Germinal center (tissue), 1 donor: ENCODE data around the gene C14orf39.

Experiments
- DNase-seq: peaks from one replicate; pipeline ENCODE4 v3.0.0; 2012; ENCODE audit warnings: mixed read lengths, low spot score

C14orf39 gene, protein sequence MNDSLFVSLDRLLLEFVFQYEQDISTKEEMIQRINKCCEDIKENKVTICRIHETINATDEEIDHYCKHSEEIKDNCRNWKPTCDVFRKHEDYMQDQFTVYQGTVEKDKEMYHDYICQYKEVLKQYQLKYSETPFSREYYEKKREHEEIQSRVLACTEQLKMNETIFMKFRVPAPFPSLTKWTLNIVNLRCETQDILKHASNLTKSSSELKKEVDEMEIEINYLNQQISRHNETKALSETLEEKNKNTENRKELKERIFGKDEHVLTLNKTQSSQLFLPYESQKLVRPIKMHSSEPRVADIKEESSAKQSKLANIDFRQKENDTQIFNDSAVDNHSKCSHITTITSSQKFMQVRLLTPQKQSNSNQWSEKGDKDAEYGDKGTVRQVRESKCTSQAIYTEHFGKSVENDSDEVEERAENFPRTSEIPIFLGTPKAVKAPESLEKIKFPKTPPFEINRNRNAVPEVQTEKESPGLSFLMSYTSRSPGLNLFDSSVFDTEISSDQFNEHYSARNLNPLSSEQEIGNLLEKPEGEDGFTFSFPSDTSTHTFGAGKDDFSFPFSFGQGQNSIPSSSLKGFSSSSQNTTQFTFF

DNA sequence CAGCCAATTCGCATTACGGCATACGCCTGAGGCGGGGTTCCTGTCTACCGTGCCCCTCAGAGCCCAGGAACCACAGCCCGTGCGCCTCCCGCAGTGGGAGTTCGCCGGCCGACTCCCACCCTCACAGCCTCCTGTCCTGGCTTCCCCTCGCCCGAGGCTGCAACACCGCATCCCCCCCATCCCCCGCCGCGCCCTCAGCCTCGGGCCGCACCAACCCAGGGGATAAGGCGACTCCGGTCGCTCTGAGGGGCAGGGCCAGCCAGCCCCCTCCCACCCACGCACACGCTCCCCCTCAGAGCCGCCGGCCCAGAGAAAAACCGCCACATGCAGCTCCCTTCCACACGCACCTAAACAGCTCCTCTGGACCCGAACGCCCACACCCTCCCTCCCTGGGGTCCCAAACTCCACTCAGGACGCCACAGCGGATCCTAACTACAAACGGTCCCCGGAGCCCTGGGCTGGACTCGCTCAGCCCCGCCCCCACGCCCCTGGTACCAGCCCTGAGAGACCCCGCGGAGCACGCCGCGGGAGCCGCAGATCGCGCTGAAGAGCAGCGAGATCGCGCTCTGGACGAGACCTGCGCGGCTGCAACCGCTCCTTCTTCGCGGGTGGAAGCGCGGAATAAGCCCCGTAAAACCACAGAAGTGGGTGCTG lies at the start of gene C14orf39:
Gene C14orf39, minus strand, starts transcription at position 466 of the 654 bp plus-strand sequence. CDS start 985 bp downstream, outside the sequence.
- peak; percentile 6 for DNase-seq

DNA sequence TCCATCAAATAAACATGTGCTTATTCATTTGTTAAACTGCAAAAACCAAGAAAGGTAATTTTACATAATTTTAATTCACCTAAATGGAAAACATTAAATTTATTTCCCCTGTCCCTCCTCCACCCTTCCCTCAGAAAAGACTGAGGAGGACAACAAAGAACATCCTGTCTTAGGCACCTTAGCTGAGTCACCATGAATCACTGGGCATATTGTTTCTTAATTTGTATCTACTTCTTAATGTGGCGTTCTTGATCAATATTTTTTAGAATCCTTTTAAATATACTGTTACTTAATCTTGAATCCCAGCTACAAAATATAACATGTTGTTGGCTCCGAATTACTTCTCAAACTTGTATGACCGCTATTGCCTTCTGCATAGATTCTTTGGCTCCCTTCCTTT lies 46.6 kb upstream of the C14orf39 start:
- DNase-seq, result no peak

DNA sequence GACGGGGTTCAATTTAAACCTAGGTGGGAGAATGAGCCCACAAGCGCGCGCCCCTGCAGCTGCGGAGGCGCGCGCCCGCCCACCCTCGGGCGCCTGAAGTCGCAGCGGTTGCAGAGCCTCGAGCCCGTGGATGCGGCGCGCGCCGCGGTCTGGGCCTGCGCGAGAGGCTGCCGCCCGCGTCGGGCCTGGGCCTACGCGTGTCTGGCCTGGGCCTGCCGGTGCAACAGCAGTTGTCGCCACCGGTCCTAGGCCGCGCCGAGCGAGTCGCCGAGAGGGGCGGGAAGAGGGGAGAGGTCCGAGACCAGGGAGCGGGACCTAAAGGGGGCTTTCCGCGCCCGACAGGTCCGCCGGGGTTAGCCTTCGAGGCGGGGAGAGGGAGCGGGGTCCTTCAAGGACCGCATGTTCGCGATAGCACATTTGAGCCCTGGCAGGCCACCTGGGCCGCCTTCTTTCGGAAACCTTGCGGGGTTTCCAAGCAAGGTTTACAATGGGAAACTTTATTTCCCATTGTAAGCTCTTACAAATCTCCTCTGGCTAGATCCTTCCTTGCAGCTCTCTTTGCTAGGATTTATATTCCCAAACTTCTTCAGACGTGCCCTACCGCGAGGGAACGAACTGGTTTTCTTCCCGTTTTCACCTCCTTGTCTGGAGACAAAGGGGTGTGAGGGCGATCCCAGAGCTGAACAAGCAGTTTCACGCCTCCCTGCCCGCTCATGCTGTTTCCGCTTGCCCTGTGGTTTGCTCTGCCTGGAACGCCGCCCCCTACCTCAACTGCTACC lies 29.8 kb upstream of the C14orf39 start:
- no peak for DNase-seq

DNA sequence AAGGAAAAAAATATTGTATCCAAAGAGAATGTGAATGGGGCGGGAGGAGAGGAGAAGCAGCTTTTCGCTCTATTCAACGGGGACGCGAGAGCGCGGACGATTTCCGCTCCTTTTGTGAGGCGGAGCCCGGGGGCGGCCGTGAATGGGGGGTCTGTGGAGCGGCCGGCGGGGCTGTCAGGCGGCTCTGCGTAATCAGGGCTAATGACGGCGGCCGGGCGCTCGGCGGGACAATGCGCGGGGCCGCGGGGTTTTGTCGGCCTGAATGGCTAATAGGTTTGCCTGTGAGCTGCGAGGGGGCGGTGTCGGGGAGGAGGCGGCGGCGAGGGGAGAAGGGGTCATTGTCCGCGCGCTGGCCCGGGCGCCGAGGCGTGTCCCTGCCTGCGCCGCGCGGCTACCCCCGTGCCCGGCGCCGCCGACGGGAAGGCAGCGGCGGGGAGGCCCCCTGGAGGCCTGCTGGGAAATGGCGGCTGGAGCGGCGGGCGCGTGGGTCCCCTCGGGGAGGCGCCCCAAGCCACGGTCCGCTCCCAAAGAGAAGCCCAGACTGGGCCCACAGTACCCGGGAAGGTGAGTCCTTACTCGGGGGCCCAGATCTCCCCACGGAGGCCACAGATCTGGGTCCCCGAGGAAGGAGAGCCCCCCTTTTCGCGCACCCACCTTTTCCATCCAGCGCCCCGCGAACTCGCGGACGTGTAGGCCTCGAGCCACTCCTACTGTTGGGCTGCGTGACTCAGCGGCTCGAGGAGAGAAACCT lies 29.1 kb upstream of the C14orf39 start:
- DNase-seq, result peak; percentile 33

DNA sequence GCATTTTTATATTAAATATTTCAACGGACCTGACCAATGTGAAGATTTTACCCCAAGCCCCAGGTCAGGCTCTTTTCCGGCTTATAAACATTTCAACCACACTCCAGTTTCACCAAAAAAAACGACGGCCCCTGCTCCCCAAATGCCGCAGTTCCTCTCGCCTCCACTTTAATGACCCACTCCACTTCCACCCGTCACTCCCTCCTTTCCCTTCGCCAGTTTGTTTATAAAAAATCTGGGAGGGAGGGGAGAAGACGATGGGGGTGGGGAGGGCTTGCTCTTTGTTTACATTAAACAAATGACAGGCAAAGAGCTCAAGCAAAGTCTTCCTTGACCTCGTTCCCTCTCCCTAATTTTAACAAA lies 28.5 kb upstream of the C14orf39 start:
- DNase-seq, result no peak

DNA sequence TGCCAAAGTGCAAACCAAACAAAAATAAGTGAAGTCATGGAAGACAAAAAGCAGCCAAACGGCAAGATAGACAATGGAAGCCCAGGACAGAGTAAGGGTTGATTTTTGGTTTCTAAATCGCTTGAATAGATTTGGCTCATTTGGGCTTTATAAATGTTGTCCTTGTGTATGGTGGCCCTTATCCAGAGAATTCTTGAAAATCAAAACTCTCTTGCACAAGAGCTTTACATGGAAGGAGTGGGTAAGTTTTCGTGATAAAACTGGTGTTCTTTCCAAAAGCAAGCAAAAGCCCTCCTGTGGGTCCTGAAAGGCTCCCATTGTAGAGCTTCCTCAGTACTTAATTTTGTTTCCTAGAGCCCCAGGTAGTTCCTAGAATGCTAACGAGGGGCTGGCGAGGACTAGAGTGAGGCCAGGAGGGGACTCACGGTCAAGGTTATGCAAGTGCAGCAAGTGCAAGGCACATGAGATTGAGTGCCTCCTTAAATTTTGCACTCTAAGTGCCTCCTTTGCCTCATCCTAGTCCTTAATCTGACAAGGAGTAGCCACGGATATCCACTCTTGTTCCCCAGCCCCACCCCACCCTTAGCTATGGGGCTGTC lies 27.2 kb upstream of the C14orf39 start:
- no peak for DNase-seq

DNA sequence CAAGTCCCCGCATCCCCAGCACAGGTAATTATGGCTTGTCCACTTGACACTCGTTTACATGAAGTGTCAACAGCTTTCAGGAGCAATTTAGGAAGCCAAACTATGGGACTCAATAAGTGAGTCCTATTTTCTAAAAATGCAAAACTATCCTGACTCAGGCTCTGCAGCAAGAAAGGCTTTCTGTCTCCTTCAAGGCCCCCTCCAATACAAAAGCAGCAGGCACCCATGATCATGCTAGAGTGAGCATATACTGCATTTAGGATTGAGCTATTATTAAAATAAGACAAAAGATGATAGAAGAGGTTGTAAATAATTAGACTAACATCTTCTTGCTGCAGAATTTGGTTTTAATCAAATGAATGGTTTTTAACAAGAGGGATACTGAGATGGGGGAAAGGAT lies 26.3 kb upstream of the C14orf39 start:
- DNase-seq, result no peak

DNA sequence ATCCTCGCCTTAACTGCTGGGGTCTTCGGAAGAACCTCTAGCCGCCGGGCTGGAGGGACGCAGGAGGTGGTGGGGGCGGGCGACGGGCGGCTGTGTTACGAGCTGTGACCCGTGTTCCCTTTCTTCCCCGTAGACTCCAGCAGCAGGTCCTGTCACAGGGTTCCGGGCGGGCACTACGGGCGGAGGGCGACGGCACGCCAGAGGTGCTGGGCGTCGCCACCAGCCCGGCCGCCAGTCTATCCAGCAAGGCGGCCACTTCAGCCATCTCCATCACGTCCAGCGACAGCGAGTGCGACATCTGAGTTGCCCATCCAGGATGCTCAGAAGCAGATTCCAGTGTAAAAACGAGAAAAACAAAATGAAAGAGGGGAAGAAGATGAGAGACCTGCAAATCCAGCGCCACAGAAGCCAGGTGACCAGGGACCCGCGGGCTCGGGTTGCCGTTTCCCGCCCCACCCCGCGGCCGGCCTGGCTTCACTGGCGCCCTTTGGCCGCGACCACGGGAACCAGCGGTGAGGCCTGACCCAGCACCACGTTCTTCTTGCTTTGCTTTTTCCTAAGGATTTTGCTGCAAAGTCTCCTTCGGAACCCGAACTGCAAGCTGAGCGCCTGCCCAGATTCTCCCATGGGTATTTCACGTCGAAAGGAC lies 25.2 kb upstream of the C14orf39 start:
- DNase-seq, result no peak

DNA sequence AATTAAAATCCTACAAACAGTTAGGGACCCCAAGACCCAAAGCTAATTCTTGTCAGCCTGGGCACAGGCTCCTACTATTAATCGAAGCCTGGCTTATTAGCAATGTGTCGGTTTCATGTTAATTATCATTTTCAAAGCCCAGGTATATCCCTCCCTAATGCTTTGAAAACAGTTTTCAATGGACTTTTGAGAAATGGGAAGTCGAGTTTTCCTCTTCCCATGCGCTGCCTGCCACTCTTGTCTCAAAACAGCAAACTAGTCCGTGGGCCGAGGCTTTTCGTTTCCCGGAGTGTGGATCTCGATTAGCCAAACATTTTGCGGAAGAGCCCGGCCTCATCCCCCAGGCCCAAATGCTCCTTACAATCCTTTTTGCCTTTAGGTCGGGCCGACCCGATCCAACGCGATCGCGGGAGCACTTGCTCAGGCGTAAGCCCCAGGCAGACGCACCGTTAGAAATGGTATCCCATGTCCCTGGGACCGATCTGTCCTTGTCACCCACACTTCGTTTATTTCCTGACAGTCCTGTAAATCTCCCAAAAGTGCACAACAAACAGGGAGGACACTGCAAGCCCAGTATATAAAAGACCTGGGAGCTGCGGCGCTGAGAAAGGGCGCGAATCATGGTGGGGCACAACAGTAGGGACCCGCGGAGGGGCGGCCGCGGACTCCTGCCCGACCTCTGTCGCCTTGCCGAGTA lies 24.5 kb upstream of the C14orf39 start:
- DNase-seq, result no peak

DNA sequence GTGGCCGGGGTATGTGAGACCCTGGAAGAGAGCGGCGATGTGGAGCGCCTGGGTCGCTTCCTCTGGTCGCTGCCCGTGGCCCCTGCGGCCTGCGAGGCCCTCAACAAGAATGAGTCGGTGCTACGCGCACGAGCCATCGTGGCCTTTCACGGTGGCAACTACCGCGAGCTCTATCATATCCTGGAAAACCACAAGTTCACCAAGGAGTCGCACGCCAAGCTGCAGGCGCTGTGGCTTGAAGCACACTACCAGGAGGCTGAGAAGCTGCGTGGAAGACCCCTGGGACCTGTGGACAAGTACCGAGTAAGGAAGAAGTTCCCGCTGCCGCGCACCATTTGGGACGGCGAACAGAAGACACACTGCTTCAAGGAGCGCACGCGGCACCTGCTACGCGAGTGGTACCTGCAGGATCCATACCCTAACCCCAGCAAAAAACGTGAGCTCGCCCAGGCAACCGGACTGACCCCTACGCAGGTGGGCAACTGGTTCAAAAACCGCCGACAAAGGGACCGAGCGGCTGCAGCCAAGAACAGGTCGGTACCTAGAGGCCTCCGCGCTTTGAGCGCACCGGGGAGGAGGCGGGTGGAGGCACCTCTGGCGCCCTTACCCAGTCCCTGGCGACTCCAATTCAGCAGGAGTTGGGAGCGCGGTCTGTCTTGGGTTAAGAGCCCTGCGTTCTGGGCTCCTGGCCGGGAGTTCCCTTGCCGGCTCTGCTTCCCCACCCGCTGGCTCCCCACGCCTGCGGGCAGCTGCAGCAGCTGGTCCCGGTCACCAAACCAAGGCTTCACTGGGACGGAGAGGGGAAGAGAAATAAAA lies 23.8 kb upstream of the C14orf39 start:
- DNase-seq, result no peak

DNA sequence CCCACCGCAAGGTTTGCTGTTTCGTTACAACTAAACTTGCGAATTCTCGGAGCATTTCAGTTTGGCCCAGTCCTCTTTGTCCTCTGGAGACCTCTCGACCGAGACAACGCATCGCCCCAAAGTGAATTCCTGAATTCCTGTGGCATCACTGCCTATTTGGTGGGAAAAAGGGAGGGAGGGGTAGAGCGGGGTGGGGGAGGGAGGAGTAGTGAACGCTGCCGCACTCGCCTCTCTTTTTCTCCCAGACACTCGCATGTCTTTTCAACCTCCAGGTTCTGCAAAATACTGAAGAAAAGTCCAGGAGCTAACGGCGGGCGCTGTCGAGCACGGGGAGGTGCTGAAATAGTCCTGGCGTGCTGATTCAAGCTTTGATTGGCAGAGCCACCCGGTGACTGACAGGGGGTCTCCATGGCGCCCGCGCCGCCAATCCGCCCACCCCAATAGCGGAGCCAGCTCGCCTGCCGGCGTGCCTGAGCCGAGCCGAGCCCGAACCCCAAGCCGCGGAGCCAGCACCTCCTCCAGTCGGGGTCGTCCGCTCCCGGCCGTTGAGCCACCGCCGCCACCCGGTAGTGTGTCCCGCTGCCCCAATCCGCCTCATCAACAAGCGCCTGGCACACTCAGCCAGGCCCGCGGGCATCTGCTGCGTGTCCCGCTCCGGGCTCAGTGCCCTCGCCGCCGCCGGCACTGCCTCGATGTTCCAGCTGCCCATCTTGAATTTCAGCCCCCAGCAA lies 23.0 kb upstream of the C14orf39 start, which contains the start of gene SIX6:
Gene SIX6, plus strand, starts transcription at position 440 of the 731 bp plus-strand sequence. Its CDS starts 253 bp downstream, at position 693.
- no peak for DNase-seq

DNA sequence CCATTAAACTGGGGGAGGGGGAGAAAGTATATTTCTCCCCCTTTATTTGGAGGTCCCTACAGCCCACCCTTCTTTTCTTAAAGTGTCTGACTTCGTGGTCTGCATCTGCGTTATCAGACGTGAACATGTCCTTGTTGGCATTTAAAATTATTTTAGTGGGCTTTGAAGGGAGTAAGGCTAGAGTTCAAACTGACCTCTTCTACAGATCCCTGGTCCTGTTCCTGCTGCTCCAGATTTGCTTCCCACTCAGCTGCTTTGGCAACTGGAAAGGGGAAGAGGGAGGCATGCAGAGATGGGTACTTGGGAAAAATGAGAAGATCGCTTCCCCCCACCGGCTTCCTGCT lies 22.5 kb upstream of the C14orf39 start:
- no peak for DNase-seq

DNA sequence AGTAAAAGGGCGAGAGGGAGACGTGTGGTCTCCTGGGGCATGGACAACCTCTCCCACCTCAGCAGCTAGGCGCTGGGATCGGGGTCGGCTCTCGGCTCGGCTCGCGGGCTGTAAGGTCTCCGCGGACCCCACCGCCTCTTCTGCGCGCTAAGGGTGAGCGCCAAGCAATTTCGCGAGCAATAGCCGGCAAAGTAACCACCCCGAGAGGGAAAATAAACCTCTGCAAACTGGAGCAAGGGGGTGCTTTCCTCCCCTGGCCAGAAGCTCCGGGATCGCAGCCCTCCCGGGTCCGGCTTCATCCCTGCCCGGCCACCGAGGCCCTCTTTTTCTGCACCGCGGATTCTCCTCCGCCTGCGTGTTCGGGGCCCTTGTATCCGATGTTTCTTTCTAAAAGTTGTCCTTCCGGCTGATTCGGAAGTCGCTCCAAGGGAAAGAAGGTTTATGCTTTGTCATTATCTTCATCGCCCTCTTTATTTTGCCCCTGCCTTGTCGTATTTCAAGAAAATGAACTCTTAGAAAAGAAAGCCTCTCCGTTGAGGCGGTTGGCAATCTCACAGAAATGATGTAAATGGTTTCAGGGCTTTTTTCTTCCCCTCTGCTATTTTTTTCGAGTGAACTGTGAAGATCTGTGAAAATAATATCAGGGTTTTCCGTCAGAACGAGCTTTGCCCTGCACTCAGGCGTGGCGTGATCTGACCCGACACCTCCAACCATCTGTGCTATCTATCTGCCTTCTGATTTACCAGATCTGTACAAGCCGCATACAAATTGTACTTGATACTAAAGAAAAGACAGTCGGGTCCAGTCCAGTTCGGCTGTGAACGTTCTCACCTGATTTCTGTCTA lies 21.3 kb upstream of the C14orf39 start:
- no peak for DNase-seq

DNA sequence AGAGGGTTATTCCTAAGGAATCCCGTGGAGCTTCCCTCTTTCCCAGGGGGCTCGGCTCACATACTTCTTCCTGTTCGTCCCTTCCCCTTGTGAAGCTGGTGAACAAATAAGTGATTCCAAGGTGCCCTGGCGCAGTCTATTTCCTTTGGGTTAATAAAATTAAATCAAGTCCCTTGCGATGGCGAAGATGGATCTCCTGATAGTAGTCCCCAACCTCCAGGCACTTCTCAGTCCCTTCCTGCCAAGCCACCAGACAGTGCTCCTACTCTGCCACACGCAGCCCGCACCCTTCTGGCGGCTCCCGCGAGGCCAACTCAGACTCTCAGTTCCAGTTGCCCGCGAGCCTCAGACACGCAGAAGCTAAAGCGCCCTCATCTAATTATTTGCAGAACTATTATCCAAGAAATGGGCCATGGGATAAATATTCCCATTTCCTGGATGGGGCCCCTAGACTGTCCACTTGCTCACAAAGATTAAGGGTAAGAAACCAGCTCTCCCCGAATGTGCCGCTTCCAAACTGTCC lies 20.7 kb upstream of the C14orf39 start:
- DNase-seq, result no peak

DNA sequence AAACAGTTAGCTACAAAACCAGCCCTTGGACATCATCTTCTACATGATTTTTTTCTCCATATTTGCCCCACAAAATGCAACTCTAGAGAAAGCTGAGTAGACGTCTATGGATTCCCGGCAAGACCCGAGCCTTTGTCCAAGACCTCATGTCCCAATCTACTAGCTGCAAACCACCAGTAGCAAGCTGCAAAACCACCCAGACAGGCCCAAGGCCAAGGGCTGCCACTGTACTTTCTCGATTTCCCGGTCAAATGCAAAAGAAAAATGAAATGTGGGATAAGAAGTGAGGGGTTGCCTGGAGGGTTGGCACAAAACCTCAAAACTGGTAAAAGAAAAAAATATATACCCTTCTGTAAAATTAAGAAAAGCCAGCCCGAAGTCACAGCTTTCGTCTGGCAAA lies 20.1 kb upstream of the C14orf39 start:
- DNase-seq, result no peak

DNA sequence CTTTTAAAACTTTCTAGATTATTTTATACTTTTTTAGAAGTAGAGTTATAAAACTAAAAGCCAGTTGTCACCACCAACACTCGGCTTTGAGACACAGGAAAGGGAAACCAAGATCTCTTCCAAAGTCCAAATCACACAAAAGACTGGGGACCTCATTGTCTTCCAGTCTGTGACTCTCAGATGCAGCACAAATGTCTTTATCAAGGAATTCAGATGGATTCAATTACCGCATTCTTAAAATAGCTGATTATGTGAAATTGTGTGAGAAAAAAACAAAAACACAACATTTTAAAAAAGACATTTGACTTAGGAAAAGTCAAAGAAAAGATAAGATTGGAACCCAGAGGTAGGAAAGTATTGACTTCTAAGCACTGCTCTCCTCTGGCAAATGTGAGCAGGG lies 19.6 kb upstream of the C14orf39 start:
- no peak for DNase-seq

DNA sequence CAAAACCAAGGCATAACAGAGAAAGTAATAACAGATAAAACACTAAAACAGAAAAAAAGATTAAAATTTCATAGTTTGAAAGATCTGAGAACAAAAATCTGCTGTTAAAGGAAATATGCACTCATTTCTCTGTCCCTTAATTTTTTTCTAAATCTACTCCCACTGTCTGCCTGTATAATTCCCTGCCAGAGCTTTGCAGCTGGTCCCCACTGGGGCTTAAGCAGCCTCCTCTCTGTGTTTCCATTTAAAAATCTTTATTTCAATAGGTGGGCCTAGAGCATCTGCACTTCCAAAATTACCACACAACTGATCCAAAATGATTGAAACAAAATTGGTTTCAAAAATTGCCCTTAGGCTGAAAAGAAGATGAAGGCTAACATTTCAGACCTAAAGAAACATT lies 16.7 kb upstream of the C14orf39 start:
- DNase-seq, result no peak
